GM13977 (cell line): ENCODE measurements around the gene ALKBH5.

Experiments used
- DNase-seq: peaks from one replicate; pipeline ENCODE4 v3.0.0; 2012; ENCODE audit warnings: low spot score
- in situ Hi-C: fragments of 300-500 bp; cut with MboI; formaldehyde crosslinking; loops from one replicate; pipeline ENCODE4 v1.12.0; 2022; ENCODE audit warnings: low sequenced_read_pairs, low pct_unique_long_range_greater_than_20kb, mixed read lengths, inconsistent platforms; ENCODE audit not compliant: unreplicated experiment
- TF ChIP-seq, protein P1 (sequence below): IDR thresholded peaks from 2 replicates; pipeline ENCODE4 v1.5.1; 2012; ENCODE audit warnings: mild to moderate bottlenecking, control low read depth; ENCODE audit not compliant: insufficient read depth; ENCODE audit errors: extremely low read depth, missing control alignments

Gene ALKBH5

GRCh38 chr17:18140648-18141047 lies 43.0 kb upstream of the ALKBH5 start:
- TF ChIP-seq, protein P1, sequence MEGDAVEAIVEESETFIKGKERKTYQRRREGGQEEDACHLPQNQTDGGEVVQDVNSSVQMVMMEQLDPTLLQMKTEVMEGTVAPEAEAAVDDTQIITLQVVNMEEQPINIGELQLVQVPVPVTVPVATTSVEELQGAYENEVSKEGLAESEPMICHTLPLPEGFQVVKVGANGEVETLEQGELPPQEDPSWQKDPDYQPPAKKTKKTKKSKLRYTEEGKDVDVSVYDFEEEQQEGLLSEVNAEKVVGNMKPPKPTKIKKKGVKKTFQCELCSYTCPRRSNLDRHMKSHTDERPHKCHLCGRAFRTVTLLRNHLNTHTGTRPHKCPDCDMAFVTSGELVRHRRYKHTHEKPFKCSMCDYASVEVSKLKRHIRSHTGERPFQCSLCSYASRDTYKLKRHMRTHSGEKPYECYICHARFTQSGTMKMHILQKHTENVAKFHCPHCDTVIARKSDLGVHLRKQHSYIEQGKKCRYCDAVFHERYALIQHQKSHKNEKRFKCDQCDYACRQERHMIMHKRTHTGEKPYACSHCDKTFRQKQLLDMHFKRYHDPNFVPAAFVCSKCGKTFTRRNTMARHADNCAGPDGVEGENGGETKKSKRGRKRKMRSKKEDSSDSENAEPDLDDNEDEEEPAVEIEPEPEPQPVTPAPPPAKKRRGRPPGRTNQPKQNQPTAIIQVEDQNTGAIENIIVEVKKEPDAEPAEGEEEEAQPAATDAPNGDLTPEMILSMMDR = no peak
- no peak for DNase-seq
- in situ Hi-C loops = no loop called here

DNA sequence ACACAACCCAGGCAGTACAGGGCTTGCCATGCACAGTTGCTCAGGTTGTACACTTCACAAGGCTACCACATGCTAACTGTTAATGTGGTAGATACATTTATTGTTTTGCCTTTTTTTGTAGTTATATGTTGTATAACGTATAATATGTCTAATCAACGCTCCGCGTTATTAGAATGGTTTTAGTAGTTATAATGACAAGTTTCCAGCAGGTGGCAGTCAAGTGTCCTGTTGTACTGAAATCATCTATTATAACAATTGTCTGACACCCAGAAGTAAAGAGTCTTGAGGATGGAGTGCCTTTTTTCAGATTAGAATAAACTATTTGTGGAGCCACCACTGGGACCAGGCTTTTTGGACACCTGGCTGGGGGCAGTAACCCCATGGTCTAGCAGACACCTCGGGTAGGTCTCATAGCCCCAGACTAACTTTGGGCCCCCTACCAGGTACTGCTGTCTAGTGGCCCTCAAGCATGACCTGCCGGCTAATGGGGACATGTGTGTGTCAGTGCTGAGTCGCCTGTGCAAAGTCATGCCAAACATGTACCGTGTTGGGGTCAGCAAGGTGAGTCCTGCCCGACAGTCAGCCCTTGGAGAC lies 42.3 kb upstream of the ALKBH5 start:
- in situ Hi-C loops = no loop called here
- DNase-seq = peak; percentile 81
- TF ChIP-seq, protein P1 = peak; percentile 48

- in situ Hi-C loops = no loop called here
- TF ChIP-seq, protein P1 = no peak
- no peak for DNase-seq
Observed at GRCh38 chr17:18142417-18142816, 41.2 kb upstream of the ALKBH5 start.

- TF ChIP-seq, protein P1 = peak; percentile 33
- no peak for DNase-seq
- in situ Hi-C loops = no loop called here
Observed at GRCh38 chr17:18143044-18143936, 40.3 kb upstream of the ALKBH5 start.

- TF ChIP-seq, protein P1 = no peak
- in situ Hi-C loops = no loop called here
- no peak for DNase-seq
Observed at GRCh38 chr17:18144261-18144660, 39.4 kb upstream of the ALKBH5 start.

DNA sequence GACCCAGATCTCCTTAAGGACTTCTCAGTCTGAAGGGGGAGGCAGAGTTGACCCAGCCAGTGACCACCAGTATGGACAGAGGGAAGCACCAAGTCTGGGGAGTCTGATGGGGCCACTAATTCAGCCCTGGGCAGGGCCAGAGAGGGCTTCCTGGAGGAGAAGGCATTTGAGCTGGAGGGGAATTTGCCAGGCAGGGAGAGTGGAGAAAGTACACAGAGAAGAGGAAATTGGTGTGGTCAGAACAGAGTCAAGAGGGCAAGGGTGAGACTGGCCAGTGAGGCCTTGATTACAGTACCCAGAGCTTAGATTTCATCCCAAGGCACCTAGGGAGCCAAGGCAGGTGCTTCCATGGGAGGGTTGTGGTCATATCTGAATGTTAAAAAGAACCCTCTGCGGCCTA lies 38.8 kb upstream of the ALKBH5 start:
- DNase-seq = no peak
- in situ Hi-C loops = no loop called here
- TF ChIP-seq, protein P1 = no peak
